OCI-LY3 (cell line): ENCODE data around the gene ASAP2.

Source experiments
- H2AFZ ChIP-seq: fragments of 200-600, 300-600 bp; shearing (Covaris generic); 2 replicates; pipeline ENCODE4 v1.6.0; 2014; ENCODE audit warnings: antibody characterized with exemption, low read depth, low read length
- H3K27ac ChIP-seq: fragments of 200-600, 300-600 bp; sonication (generic); 2 replicates; pipeline ENCODE4 v1.5.1; 2014; ENCODE audit warnings: mild to moderate bottlenecking, low read length, moderate library complexity, mixed read lengths
- H3K27me3 ChIP-seq: fragments of 200-600, 300-600 bp; sonication (generic); 2 replicates; pipeline ENCODE4 v1.6.1; 2014; ENCODE audit warnings: low read depth, low read length, mixed read lengths
- H3K36me3 ChIP-seq: fragments of 200-600, 300-600 bp; sonication (generic); replicated peaks from 2 replicates; pipeline ENCODE3; 2014; ENCODE audit warnings: low read depth, low read length, mixed read lengths
- H3K4me1 ChIP-seq: fragments of 300-600, 200-600 bp; sonication (generic); 2 replicates; pipeline ENCODE4 v1.6.1; 2014; ENCODE audit warnings: low read length, mixed read lengths
- H3K4me2 ChIP-seq: fragments of 200-600, 300-600 bp; sonication (generic); 2 replicates; pipeline ENCODE4 v1.6.1; 2014; ENCODE audit warnings: low read length, mixed read lengths
- H3K4me3 ChIP-seq: fragments of 300-600, 200-600 bp; sonication (generic); 2 replicates; pipeline ENCODE4 v1.5.1; 2014; ENCODE audit warnings: antibody characterized with exemption, mild to moderate bottlenecking, low read length, moderate library complexity
- H3K79me2 ChIP-seq: fragments of 300-600, 200-600 bp; shearing (Covaris generic); 2 replicates; pipeline ENCODE4 v1.6.1; 2014; ENCODE audit warnings: mild to moderate bottlenecking, low read length, mixed read lengths
- H3K9ac ChIP-seq: fragments of 300-600, 200-600 bp; shearing (Covaris generic); 2 replicates; pipeline ENCODE4 v1.6.0; 2014; ENCODE audit warnings: mild to moderate bottlenecking, low read length, moderate library complexity
- H3K9me3 ChIP-seq: fragments of 200-600, 300-600 bp; shearing (Covaris generic); 2 replicates; pipeline ENCODE4 v1.6.1; 2014; ENCODE audit warnings: low read length, mixed read lengths; ENCODE audit not compliant: insufficient read depth
- H4K20me1 ChIP-seq: fragments of 200-600, 300-600 bp; sonication (generic); 2 replicates; pipeline ENCODE4 v1.6.1; 2016; ENCODE audit warnings: low read length, mixed read lengths; ENCODE audit not compliant: insufficient read depth
- EZH2phosphoT487 ChIP-seq: fragments of 200-600 bp; shearing (Covaris generic); IDR thresholded peaks from 2 replicates; pipeline ENCODE4 v1.6.1; 2018; ENCODE audit warnings: antibody characterized with exemption, mixed run types, low read depth
- TF ChIP-seq, protein P1 (sequence below): fragments of 200-600, 300-600 bp; sonication (generic); IDR thresholded peaks from 2 replicates; pipeline ENCODE4 v1.5.1; 2014; ENCODE audit warnings: antibody characterized with exemption, low read length, low read depth

Gene ASAP2

DNA sequence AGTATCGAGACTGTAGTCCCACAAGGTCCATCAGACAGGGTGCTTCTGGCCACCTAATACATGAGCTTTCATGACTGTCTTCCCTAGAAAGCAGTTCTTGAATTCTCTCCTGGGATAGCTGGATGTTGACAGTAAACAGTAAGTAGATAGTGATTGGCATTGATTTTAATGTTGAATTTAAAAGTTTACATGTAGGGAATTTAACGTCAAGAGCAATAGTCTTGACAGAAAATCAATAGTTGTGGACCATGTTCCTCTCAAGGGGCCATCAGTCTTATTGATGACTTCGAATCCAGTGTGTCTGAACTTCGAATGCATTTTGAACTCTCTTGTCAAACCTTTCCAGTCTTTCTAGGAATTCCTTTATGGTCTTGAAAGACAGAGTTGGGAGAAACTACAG, 152.9 kb downstream of the ASAP2 start:
- H4K20me1 ChIP-seq, result no peaks in the 10 kb centered on the region
- peaks cover 9% of the 10 kb centered on the region; the same call in 1 of the 2 replicates for H3K4me1 ChIP-seq
- H3K4me2 ChIP-seq, result no peak overlapping the region
- H3K36me3 ChIP-seq, result no peaks in the 10 kb centered on the region
- no peak overlapping the region for H3K4me3 ChIP-seq
- H3K27me3 ChIP-seq, result peaks cover 68% of the 10 kb centered on the region
- no peak overlapping the region for H3K27ac ChIP-seq
- no peak overlapping the region for H2AFZ ChIP-seq
- H3K9me3 ChIP-seq, result no peaks in the 10 kb centered on the region
- TF ChIP-seq, protein P1, sequence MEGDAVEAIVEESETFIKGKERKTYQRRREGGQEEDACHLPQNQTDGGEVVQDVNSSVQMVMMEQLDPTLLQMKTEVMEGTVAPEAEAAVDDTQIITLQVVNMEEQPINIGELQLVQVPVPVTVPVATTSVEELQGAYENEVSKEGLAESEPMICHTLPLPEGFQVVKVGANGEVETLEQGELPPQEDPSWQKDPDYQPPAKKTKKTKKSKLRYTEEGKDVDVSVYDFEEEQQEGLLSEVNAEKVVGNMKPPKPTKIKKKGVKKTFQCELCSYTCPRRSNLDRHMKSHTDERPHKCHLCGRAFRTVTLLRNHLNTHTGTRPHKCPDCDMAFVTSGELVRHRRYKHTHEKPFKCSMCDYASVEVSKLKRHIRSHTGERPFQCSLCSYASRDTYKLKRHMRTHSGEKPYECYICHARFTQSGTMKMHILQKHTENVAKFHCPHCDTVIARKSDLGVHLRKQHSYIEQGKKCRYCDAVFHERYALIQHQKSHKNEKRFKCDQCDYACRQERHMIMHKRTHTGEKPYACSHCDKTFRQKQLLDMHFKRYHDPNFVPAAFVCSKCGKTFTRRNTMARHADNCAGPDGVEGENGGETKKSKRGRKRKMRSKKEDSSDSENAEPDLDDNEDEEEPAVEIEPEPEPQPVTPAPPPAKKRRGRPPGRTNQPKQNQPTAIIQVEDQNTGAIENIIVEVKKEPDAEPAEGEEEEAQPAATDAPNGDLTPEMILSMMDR, result no peak
- TF ChIP-seq EZH2phosphoT487, result no peak
- H3K79me2 ChIP-seq, result no peaks in the 10 kb centered on the region
- no peak overlapping the region for H3K9ac ChIP-seq

DNA sequence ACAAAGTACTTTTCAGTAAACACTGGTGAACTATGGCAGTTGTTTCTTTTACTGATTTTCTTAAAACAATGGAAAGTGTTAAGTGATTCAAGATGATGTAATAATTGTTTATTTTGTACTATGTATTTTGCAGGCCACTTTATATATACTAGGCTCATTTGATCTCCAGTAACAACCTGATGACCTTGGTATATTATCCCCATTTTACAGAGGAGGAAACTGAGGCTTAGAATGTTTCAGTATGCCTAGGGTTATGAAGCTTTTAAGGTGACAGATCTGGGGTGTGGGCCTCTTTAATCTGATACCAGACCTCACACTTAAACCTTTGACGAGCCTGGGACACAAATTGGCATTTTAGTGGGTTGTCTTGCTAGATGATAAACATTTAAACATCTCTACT, 153.5 kb downstream of the ASAP2 start:
- H3K4me2 ChIP-seq, result no peak overlapping the region
- H2AFZ ChIP-seq, result no peak overlapping the region
- H3K36me3 ChIP-seq, result no peaks in the 10 kb centered on the region
- peaks cover 72% of the 10 kb centered on the region for H3K27me3 ChIP-seq
- H4K20me1 ChIP-seq, result no peaks in the 10 kb centered on the region
- no peak overlapping the region for H3K9ac ChIP-seq
- TF ChIP-seq, protein P1, result no peak
- TF ChIP-seq EZH2phosphoT487, result no peak
- H3K4me1 ChIP-seq, result peaks cover 9% of the 10 kb centered on the region; the same call in 1 of the 2 replicates
- H3K79me2 ChIP-seq, result no peaks in the 10 kb centered on the region
- no peaks in the 10 kb centered on the region for H3K9me3 ChIP-seq
- no peak overlapping the region for H3K27ac ChIP-seq
- H3K4me3 ChIP-seq, result no peak overlapping the region

DNA sequence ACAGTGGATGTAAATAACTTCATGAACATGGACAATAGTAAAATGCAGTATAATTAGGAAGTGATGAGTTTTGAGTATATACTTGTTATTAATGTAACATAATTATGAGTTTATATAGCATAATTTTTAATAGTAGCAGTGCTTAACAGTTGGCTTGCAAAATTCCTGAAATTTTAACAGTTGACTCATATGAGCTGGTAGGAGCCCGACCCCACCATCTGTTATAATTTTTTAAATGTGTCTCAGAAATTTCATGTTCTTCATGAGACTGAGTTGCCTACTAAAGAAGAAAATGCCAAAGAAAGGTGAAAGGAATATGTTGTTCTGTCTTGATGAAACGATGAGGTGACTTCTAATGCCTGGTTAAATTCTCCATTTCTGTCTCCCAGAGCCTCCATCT, 154.1 kb downstream of the ASAP2 start:
- Histone ChIP-seq H3K9ac (no peak overlapping the region), H3K79me2 (no peaks in the 10 kb centered on the region), H4K20me1 (no peaks in the 10 kb centered on the region), H3K9me3 (no peaks in the 10 kb centered on the region), H3K27me3 (peaks cover 71% of the 10 kb centered on the region), H3K4me1 (peaks cover 9% of the 10 kb centered on the region; the same call in 1 of the 2 replicates), H2AFZ (no peak overlapping the region), H3K36me3 (no peaks in the 10 kb centered on the region), H3K4me2 (no peak overlapping the region), H3K4me3 (no peak overlapping the region), H3K27ac (no peak overlapping the region)
- no peak for TF ChIP-seq EZH2phosphoT487
- TF ChIP-seq, protein P1, result no peak

DNA sequence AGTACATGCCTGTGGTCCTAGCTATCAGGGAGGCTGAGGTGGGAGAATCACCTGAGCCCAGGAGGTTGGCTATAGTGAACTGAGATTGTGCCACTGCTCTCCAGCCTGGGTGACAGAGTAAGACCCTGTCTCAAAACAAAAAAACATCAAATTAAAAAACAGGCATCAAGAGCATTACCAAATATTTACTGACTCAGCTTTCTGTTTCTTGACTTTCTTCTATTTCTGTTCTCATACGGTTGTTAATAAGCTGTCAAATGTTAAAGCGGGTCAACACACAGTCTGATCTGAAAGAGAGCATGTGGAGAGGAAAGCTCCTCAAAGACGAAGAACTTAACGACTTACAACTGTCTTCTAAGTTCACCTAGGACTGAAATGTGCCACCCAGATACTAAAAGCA, 157.8 kb downstream of the ASAP2 start:
- no peak overlapping the region for H3K27ac ChIP-seq

More for the DNA sequence above, 157.8 kb downstream of the ASAP2 start:
- TF ChIP-seq, protein P1, result no peak
- no peak for TF ChIP-seq EZH2phosphoT487
- no peak overlapping the region for H3K9ac ChIP-seq
- H3K27me3 ChIP-seq, result peaks cover 47% of the 10 kb centered on the region
- no peaks in the 10 kb centered on the region for H3K79me2 ChIP-seq
- no peaks in the 10 kb centered on the region for H3K4me1 ChIP-seq
- no peak overlapping the region for H3K4me2 ChIP-seq
- H3K36me3 ChIP-seq, result no peaks in the 10 kb centered on the region
- no peak overlapping the region for H3K4me3 ChIP-seq
- H2AFZ ChIP-seq, result no peak overlapping the region
- H4K20me1 ChIP-seq, result no peaks in the 10 kb centered on the region
- no peaks in the 10 kb centered on the region for H3K9me3 ChIP-seq
